GM06990 (cell line): ENCODE results near the gene MTOR.

Experiments
- DNase-seq: peaks from one replicate; pipeline ENCODE4 v3.0.0-alpha.2; 2011; ENCODE audit not compliant: insufficient read length; ENCODE audit errors: extremely low read depth
- H3K27me3 ChIP-seq: replicated peaks from 2 replicates; pipeline ENCODE4 v1.6.0; 2011; ENCODE audit warnings: low read length; ENCODE audit not compliant: control insufficient read depth, insufficient read depth
- H3K36me3 ChIP-seq: 2 replicates; pipeline ENCODE4 v1.5.1; 2011; ENCODE audit warnings: low read length; ENCODE audit not compliant: control insufficient read depth, insufficient read depth
- H3K4me3 ChIP-seq: replicated peaks from 2 replicates; pipeline ENCODE4 v1.5.1; 2011; ENCODE audit warnings: low read depth, mild to moderate bottlenecking, control low read depth, low read length
- CTCF ChIP-seq: IDR thresholded peaks from 2 replicates; pipeline ENCODE4 v1.5.1; 2011; ENCODE audit warnings: low read length, control low read depth, mild to moderate bottlenecking, inconsistent platforms; ENCODE audit not compliant: insufficient read depth, poor library complexity, severe bottlenecking

MTOR gene

GRCh38 chr1:11058026-11058425 is 204.3 kb downstream of the MTOR start:
- peaks cover 19% of the 10 kb centered on the region for H3K36me3 ChIP-seq
- no peak for DNase-seq
- H3K27me3 ChIP-seq = no peaks in the 10 kb centered on the region
- no peak for TF ChIP-seq CTCF
- no peak overlapping the region for H3K4me3 ChIP-seq

- no peak overlapping the region for H3K4me3 ChIP-seq
- no peaks in the 10 kb centered on the region for H3K27me3 ChIP-seq
- peaks cover 19% of the 10 kb centered on the region for H3K36me3 ChIP-seq
- DNase-seq = no peak
- TF ChIP-seq CTCF = no peak
These were observed 204.9 kb downstream of the MTOR start for GRCh38 chr1:11057477-11057876.
